Activated CD4-positive, alpha-beta T cell treated with anti-CD3 and anti-CD28 coated beads, Interleukin-2, amount 10 ng/mL, durations not matched to agents 7 days and 5 days (primary cell): ENCODE measurements around the gene CCDC88A. TPM values are rescaled to one million over a fixed set of nuclear protein-coding genes. Genes with fewer than 3 reads are reported as not detected.
"Not testable (repeated sequence)": the region's sequence is repeated elsewhere in the genome, so short reads cannot be mapped to it uniquely, and the experiment has no call there.

Experiments used
- CTCF ChIA-PET: fragments of 350-600 bp; sonication (Branson Sonifier 250); formaldehyde crosslinking; loops from one replicate; lab custom pipeline; 2021; ENCODE audit warnings: antibody characterized with exemption; lab: Charles Lee
- POLR2A ChIA-PET: fragments of 350-600 bp; sonication (Branson Sonifier 250); formaldehyde crosslinking; loops from one replicate; lab custom pipeline; 2021; ENCODE audit warnings: antibody characterized with exemption; lab: Charles Lee
- DNase-seq: peaks from one replicate; pipeline ENCODE4 v3.0.0-alpha.2; 2020
- H3K27ac Mint-ChIP-seq: one replicate; pipeline ENCODE4 v1.8.0; 2021; ENCODE audit warnings: mild to moderate bottlenecking, moderate library complexity, mixed read lengths
- H3K27me3 Mint-ChIP-seq: one replicate; pipeline ENCODE4 v1.8.0; 2021; ENCODE audit warnings: mixed read lengths
- H3K36me3 Mint-ChIP-seq: one replicate; pipeline ENCODE4 v1.8.0; 2021; ENCODE audit warnings: low read depth, mixed read lengths
- H3K4me1 Mint-ChIP-seq: one replicate; pipeline ENCODE4 v1.8.0; 2021; ENCODE audit warnings: mixed read lengths
- H3K4me3 Mint-ChIP-seq: one replicate; pipeline ENCODE4 v1.8.0; 2021; ENCODE audit warnings: mild to moderate bottlenecking, moderate library complexity, mixed read lengths
- H3K9me3 Mint-ChIP-seq: one replicate; pipeline ENCODE4 v1.8.0; 2021; ENCODE audit warnings: mixed read lengths
- total RNA-seq, 2 experiments: library from RNA; stranded (reverse); gene quantifications; one replicate each; pipeline ENCODE4 v1.2.3, GENCODE V29; 2021

Gene CCDC88A
- total RNA-seq, 2 experiments from 2014 or later, result 7.8 to 9.5 TPM

DNA sequence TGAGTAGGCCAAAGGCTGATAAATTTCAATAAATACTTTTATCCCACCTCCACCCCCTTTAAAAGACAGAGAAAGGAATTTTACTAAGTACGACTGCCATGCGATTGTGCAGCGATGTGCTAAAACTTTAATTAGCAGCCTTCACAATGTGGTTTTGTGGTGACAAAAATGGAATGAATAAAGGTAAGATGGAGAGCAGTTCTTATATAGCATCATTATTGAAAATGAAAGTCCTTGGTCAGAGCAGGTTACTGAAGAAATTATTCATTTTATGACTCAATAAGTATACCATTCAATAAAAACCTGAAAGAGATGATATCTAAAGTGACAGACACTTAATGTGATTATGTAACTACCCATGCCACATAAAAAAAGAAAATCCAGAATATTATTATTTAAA is 117.4 kb downstream of the CCDC88A start:
- Mint-ChIP-seq H3K27me3 (no peaks in the 10 kb centered on the region), H3K9me3 (no peaks in the 10 kb centered on the region)
- POLR2A ChIA-PET, result no interaction called here

GRCh38 chr2:55301277-55301676 is 118.4 kb downstream of the CCDC88A start:
- POLR2A ChIA-PET, result no interaction called here
- no peak overlapping the region for H3K27ac Mint-ChIP-seq

More for the DNA sequence above, 117.4 kb downstream of the CCDC88A start:
- Mint-ChIP-seq H3K4me1 (peaks cover 4% of the 10 kb centered on the region), H3K36me3 (no peaks in the 10 kb centered on the region), H3K27ac (no peak overlapping the region), H3K4me3 (no peak overlapping the region)
- DNase-seq, result no peak
- CTCF ChIA-PET, result no interaction called here

DNA sequence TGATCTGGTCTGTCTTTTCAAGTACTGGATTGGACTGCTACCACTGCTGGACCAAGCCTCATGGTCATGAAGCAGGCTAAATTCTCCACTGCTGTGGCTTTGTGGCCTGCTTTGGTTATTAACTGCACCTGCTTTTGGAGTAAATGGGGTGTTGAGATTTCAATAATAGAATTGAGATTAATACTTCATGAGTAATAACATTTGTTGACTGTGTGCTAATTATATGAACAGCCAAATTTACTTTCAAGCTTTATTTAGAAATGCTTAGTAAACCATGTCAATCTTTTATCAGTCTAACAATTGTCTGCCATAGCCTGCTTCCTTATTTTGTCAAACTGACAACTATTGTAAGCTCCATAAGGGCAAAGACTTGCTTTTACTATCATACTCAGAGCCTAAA is 123.3 kb downstream of the CCDC88A start:
- Mint-ChIP-seq H3K27ac (no peak overlapping the region), H3K4me3 (no peak overlapping the region), H3K27me3 (no peaks in the 10 kb centered on the region), H3K9me3 (no peaks in the 10 kb centered on the region), H3K4me1 (peaks cover 13% of the 10 kb centered on the region), H3K36me3 (no peaks in the 10 kb centered on the region)
- CTCF ChIA-PET, result no interaction called here
- DNase-seq, result no peak
- POLR2A ChIA-PET, result no interaction called here

More at GRCh38 chr2:55301277-55301676, 118.4 kb downstream of the CCDC88A start:
- no peaks in the 10 kb centered on the region for H3K27me3 Mint-ChIP-seq
- no peaks in the 10 kb centered on the region for H3K36me3 Mint-ChIP-seq
- no peaks in the 10 kb centered on the region for H3K9me3 Mint-ChIP-seq
- CTCF ChIA-PET, result no interaction called here
- peaks cover 4% of the 10 kb centered on the region for H3K4me1 Mint-ChIP-seq
- DNase-seq, result no peak
- no peak overlapping the region for H3K4me3 Mint-ChIP-seq

GRCh38 chr2:55283083-55283482 is 136.6 kb downstream of the CCDC88A start:
- POLR2A ChIA-PET, result no interaction called here
- H3K9me3 Mint-ChIP-seq, result no peaks in the 10 kb centered on the region
- peaks cover 4% of the 10 kb centered on the region for H3K27me3 Mint-ChIP-seq
- H3K36me3 Mint-ChIP-seq, result peaks cover 5% of the 10 kb centered on the region
- peak overlapping the region; percentile 57 for H3K27ac Mint-ChIP-seq
- peak overlapping the region; percentile 83 for H3K4me3 Mint-ChIP-seq
- H3K4me1 Mint-ChIP-seq, result peaks cover 26% of the 10 kb centered on the region
- CTCF ChIA-PET, result interaction anchor here (1.2 to 1.5 kb wide), 2 partner anchors 9 to 12 kb away, joined by 3 read pairs; no protein-coding TSS in a partner anchor
- no peak for DNase-seq

DNA sequence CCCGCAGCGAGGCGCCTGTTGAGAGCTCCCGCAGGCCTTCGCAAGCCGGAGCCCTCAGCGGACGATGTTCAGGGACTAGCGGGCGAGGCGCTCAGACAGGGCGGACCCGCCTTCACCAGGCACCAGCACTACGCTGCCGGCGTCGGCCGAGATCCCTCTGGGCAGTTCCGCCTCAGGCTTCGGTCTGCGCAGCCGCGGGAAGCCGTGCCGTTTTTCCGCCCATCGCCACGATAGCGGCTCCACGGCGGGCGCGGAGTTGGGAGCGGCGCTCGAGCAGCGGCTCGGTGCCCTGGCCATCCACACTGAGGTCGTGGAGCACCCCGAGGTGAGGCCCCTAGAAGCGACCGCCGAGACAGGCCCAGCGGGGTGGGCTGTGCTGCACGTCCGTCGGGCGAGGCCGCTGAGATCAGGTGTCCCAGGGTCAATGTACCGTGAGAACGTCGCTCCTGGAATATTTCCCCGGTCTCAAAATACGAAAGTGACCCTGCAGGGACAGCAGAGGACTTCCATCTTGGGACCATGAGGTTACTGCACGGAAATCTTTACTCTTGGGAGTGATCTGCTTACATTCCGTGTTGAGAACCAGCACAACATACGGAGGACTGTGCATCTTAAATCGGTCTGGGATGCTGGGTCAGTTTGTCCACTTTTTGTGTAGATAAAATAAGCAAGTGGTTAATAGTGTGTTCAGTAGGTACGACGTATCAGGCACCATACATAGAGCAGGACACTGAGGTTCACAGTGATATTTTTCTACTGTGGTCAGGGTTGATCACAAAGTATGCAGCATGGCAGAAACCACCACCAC is 137.3 kb downstream of the CCDC88A start:
- Mint-ChIP-seq H3K27ac (peak overlapping the region; percentile 98), H3K27me3 (peaks cover 4% of the 10 kb centered on the region), H3K9me3 (no peaks in the 10 kb centered on the region), H3K4me3 (peak overlapping the region; percentile 83), H3K36me3 (peaks cover 5% of the 10 kb centered on the region), H3K4me1 (peaks cover 26% of the 10 kb centered on the region)
- ChIA-PET POLR2A (interaction anchor here (0.8 kb wide), 1 partner anchor 953 kb away, joined by 4 read pairs; no protein-coding TSS in a partner anchor), CTCF (no interaction called here)
- DNase-seq, result peak; percentile 87

DNA sequence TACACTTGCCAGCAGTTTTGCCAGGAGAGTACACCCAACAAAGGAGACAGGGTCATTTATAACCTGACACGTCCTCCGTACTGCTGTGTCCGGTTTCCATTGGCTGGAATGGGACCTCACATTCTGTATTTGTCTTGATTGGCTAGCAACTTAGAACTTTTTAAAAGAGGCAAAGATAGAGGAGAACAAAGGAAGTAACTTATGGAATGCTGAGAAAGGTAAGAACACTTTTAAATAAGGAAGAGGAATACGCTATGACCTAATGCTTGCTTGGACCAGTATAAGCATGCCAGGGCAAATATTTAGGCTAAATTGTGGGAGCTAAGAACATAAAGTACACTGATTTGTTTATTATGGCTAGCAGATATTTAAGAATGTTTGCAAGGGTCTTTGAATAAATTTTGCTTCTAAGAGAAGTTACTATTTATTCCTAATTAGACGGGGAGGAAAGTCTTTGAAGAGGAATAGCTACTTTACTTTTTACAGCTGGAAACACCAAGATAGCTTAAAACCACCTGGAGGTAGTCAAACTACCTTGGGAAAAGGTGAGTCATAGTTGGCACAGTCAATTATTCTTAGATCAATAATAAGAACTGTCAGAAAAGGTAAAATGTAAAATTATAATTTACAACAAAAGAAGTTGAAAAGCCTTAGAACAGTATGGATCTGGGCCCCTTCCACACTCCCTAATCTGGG is 138.7 kb downstream of the CCDC88A start:
- CTCF ChIA-PET, DNase-seq, H3K9me3 Mint-ChIP-seq, H3K36me3 Mint-ChIP-seq, POLR2A ChIA-PET, H3K27me3 Mint-ChIP-seq: not testable (repeated sequence)
- peak overlapping the region; percentile 18 for H3K4me3 Mint-ChIP-seq
- peaks cover 26% of the 10 kb centered on the region for H3K4me1 Mint-ChIP-seq
- H3K27ac Mint-ChIP-seq, result peak overlapping the region; percentile 98

DNA sequence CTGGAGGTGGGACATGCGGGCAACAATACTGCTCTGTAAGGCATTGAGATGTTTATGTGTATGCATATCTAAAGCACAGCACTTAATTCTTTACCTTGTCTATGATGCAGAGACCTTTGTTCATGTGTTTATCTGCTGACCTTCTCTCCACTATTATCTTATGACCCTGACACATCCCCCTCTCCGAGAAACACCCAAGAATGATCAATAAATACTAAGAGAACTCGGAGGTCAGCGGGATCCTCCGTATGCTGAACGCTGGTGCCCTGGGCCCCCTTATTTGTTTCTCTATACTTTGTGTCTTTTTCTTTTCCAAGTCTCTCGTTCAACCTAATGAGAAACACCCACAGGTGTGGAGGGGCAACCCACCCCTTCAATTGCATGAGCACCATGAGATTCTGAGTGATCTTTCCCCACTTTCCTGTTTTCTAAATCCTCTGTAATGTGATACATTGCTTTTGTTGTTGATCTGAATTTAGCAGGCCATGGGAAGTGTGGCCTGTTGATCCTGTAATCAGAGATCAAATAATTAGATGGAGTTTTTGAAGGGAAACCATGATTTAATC is 139.7 kb downstream of the CCDC88A start:
- H3K27me3 Mint-ChIP-seq, H3K9me3 Mint-ChIP-seq, DNase-seq, H3K4me3 Mint-ChIP-seq, POLR2A ChIA-PET, H3K27ac Mint-ChIP-seq, H3K36me3 Mint-ChIP-seq, CTCF ChIA-PET: not testable (repeated sequence)
- H3K4me1 Mint-ChIP-seq, result peaks cover 26% of the 10 kb centered on the region

- H3K9me3 Mint-ChIP-seq, H3K4me3 Mint-ChIP-seq, CTCF ChIA-PET, H3K27me3 Mint-ChIP-seq, H3K36me3 Mint-ChIP-seq, POLR2A ChIA-PET, H3K27ac Mint-ChIP-seq, DNase-seq: not testable (repeated sequence)
- peaks cover 26% of the 10 kb centered on the region for H3K4me1 Mint-ChIP-seq
These were observed 140.3 kb downstream of the CCDC88A start for GRCh38 chr2:55279214-55279835.

- no peak overlapping the region for H3K27ac Mint-ChIP-seq
- H3K27me3 Mint-ChIP-seq, result peaks cover 4% of the 10 kb centered on the region
- DNase-seq, result no peak
- H3K4me3 Mint-ChIP-seq, result no peak overlapping the region
- H3K9me3 Mint-ChIP-seq, result no peaks in the 10 kb centered on the region
- H3K4me1 Mint-ChIP-seq, result peaks cover 10% of the 10 kb centered on the region
- ChIA-PET POLR2A (no interaction called here), CTCF (no interaction called here)
- H3K36me3 Mint-ChIP-seq, result no peaks in the 10 kb centered on the region
These were observed 142.3 kb downstream of the CCDC88A start for GRCh38 chr2:55277310-55277709.

GRCh38 chr2:55274346-55274745 is 145.3 kb downstream of the CCDC88A start:
- H3K36me3 Mint-ChIP-seq, H3K4me3 Mint-ChIP-seq, POLR2A ChIA-PET, H3K27me3 Mint-ChIP-seq, H3K9me3 Mint-ChIP-seq, H3K27ac Mint-ChIP-seq, DNase-seq: not testable (repeated sequence)
- peaks cover 13% of the 10 kb centered on the region for H3K4me1 Mint-ChIP-seq
- CTCF ChIA-PET, result interaction anchor here (0.9 kb wide), 1 partner anchor 11 kb away, joined by 3 read pairs; no protein-coding TSS in a partner anchor

DNA sequence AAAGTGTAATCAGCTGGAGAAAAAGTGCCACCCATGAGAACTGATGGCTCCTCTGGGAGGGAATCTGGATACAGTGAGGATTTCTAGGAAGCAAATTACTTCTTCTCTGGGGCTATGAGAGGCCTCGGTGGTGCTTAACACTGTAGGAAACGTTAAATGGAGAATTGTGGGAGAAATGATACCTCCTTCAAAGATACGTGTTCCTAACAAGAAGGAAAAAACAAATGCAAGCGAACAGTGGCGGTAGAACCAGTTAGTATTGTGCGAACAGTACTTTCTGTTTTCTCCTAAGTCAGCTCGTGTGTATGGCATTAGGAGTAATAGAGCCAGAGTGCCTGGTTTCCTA is 150.0 kb downstream of the CCDC88A start:
- Mint-ChIP-seq H3K9me3 (no peaks in the 10 kb centered on the region), H3K27ac (peak overlapping the region; percentile 97), H3K36me3 (peaks cover 3% of the 10 kb centered on the region), H3K4me3 (peak overlapping the region; percentile 93), H3K27me3 (no peaks in the 10 kb centered on the region), H3K4me1 (peaks cover 25% of the 10 kb centered on the region)
- no peak for DNase-seq
- POLR2A ChIA-PET, result no interaction called here
- CTCF ChIA-PET, result interaction anchor here (0.5 to 1.3 kb wide), 4 partner anchors 9 to 110 kb away, joined by 3 read pairs; no protein-coding TSS in a partner anchor

DNA sequence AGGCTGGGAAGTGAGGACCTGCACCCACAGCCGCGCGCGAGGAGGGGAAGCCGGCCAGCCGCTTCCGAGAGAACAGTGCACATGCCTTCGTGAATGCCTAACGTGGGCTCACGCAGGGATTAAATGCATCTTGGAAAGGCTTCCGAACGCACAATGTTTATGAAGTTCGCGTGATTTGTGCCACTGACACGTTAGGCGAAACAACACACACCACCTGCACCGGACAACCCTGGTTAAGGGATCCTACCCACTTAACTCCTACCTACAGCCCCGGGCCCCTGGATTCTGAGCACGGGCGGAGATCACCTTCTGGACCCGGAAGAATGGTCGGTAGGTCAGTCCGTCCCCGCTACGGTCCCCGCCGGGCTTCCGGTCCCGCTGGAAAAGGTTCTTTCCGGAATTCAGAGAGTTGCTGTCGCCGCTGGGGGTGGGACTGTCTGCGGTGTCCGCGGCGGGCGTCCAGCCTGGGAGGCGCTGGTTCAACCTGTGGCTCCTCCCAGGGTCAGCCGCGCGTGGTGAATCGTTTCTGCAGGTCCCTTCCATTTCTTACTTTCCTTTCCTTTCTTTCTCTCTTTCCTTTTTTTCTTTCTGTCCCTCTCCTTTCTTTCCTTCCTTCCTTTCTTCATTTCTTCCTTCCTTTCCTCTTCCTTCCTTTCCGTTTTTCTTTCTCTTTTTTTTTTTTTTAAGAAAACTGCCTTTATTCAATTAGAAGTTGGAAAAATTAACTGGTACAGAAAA is 150.6 kb downstream of the CCDC88A start, which contains the start of gene MTIF2:
MTIF2 (minus strand) TSS at position 325 of the 738 bp plus-strand sequence. CDS start 5,373 bp downstream, outside the sequence.
- POLR2A ChIA-PET, result no interaction called here
- peak; percentile 88 for DNase-seq

More for the DNA sequence above, 150.6 kb downstream of the CCDC88A start, which contains the start of gene MTIF2:
- H3K27ac Mint-ChIP-seq, result peak within 1 kb of the TSS; percentile 97
- H3K4me3 Mint-ChIP-seq, result peak within 1 kb of the TSS; percentile 93
- H3K9me3 Mint-ChIP-seq, result no peaks in the 10 kb centered on the region
- CTCF ChIA-PET, result interaction anchor here (0.5 to 1.3 kb wide), 3 partner anchors 9 to 109 kb away, joined by 3 read pairs; no protein-coding TSS in a partner anchor
- peaks cover 25% of the 10 kb centered on the region for H3K4me1 Mint-ChIP-seq
- peaks cover 3% of the 10 kb centered on the region for H3K36me3 Mint-ChIP-seq
- no peaks in the 10 kb centered on the region for H3K27me3 Mint-ChIP-seq
